GM19193 (cell line): ENCODE results near the gene ZBTB33.

Experiments
- POLR2A ChIP-seq: IDR thresholded peaks from 4 replicates; pipeline ENCODE4 v1.6.1; 2011; ENCODE audit not compliant: insufficient read depth, insufficient read length; ENCODE audit errors: extremely low read depth

The ZBTB33 gene

GRCh38 chrX:120250522-120251271 is at the start of gene ZBTB33:
TSS of gene ZBTB33 (plus strand) at chrX:120250812. CDS start at chrX:120253416, 2,604 bp downstream.
- peak; percentile 62 for TF ChIP-seq POLR2A

- TF ChIP-seq POLR2A: no peak
These were observed 49.8 kb upstream of the ZBTB33 start for GRCh38 chrX:120200851-120201250.

- TF ChIP-seq POLR2A: no peak
These were observed 44.5 kb upstream of the ZBTB33 start for GRCh38 chrX:120205816-120206753.

GRCh38 chrX:120207009-120207605 is 43.5 kb upstream of the ZBTB33 start:
- TF ChIP-seq POLR2A: no peak

- TF ChIP-seq POLR2A: no peak
These were observed 37.0 kb upstream of the ZBTB33 start for GRCh38 chrX:120213438-120214265.

- no peak for TF ChIP-seq POLR2A
These were observed 27.2 kb upstream of the ZBTB33 start for GRCh38 chrX:120223374-120223773.

GRCh38 chrX:120224388-120224787 is 26.2 kb upstream of the ZBTB33 start:
- no peak for TF ChIP-seq POLR2A

GRCh38 chrX:120228187-120228908 is 22.3 kb upstream of the ZBTB33 start:
- TF ChIP-seq POLR2A: no peak

- TF ChIP-seq POLR2A: no peak
These were observed 15.3 kb upstream of the ZBTB33 start for GRCh38 chrX:120235284-120235683.

- no peak for TF ChIP-seq POLR2A
These were observed 13.7 kb upstream of the ZBTB33 start for GRCh38 chrX:120236687-120237479.

- no peak for TF ChIP-seq POLR2A
These were observed 11.7 kb upstream of the ZBTB33 start for GRCh38 chrX:120238933-120239332.

GRCh38 chrX:120242813-120243212 is 7.8 kb upstream of the ZBTB33 start:
- TF ChIP-seq POLR2A: no peak

- no peak for TF ChIP-seq POLR2A
These were observed 6.2 kb upstream of the ZBTB33 start for GRCh38 chrX:120244395-120244734.
